ENCODE measurements around the gene ANAPC16. TPM values are rescaled to one million over a fixed set of nuclear protein-coding genes. Genes with fewer than 3 reads are reported as not detected.

The ANAPC16 gene
- total RNA-seq, 1 donor from 2014 or later = 37.0 TPM

GRCh38 chr10:72233621-72234020 lies 17.8 kb downstream of the ANAPC16 start:
- no peak for DNase-seq
- Mint-ChIP-seq H3K27me3 (ENCODE audit: unreplicated experiment) (no peaks in the 10 kb centered on the region), H3K4me1 (ENCODE audit: low read depth, unreplicated experiment) (peaks cover 4% of the 10 kb centered on the region), H3K4me3 (ENCODE audit: unreplicated experiment) (no peak overlapping the region), H3K36me3 (ENCODE audit: unreplicated experiment) (peaks cover 4% of the 10 kb centered on the region), H3K9me3 (ENCODE audit: unreplicated experiment) (no peaks in the 10 kb centered on the region), H3K27ac (ENCODE audit: unreplicated experiment) (no peak overlapping the region)
- TF ChIP-seq CTCF (IDR thresholded peaks at IDR 0.05; ENCODE audit: partially characterized antibody, unreplicated experiment) = no peak

- no peak for TF ChIP-seq CTCF (IDR thresholded peaks at IDR 0.05; ENCODE audit: partially characterized antibody, unreplicated experiment)
- Mint-ChIP-seq H3K9me3 (ENCODE audit: unreplicated experiment) (no peaks in the 10 kb centered on the region), H3K27ac (ENCODE audit: unreplicated experiment) (no peak overlapping the region), H3K27me3 (ENCODE audit: unreplicated experiment) (no peaks in the 10 kb centered on the region), H3K4me3 (ENCODE audit: unreplicated experiment) (no peak overlapping the region), H3K4me1 (ENCODE audit: low read depth, unreplicated experiment) (no peaks in the 10 kb centered on the region), H3K36me3 (ENCODE audit: unreplicated experiment) (peaks cover 4% of the 10 kb centered on the region)
- no peak for DNase-seq
These were observed 18.8 kb downstream of the ANAPC16 start for GRCh38 chr10:72234560-72235095.

- Mint-ChIP-seq H3K4me3 (ENCODE audit: unreplicated experiment) (no peak overlapping the region), H3K27ac (ENCODE audit: unreplicated experiment) (no peak overlapping the region), H3K27me3 (ENCODE audit: unreplicated experiment) (no peaks in the 10 kb centered on the region), H3K9me3 (ENCODE audit: unreplicated experiment) (no peaks in the 10 kb centered on the region), H3K4me1 (ENCODE audit: low read depth, unreplicated experiment) (no peaks in the 10 kb centered on the region), H3K36me3 (ENCODE audit: unreplicated experiment) (peaks cover 3% of the 10 kb centered on the region)
- TF ChIP-seq CTCF (IDR thresholded peaks at IDR 0.05; ENCODE audit: partially characterized antibody, unreplicated experiment) = no peak
- DNase-seq = no peak
These were observed 19.9 kb downstream of the ANAPC16 start for GRCh38 chr10:72235544-72236279.

GRCh38 chr10:72238392-72239175 lies 22.8 kb downstream of the ANAPC16 start:
- H3K27me3 Mint-ChIP-seq (ENCODE audit: unreplicated experiment) = no peaks in the 10 kb centered on the region
- peaks cover 2% of the 10 kb centered on the region for H3K9me3 Mint-ChIP-seq (ENCODE audit: unreplicated experiment)
- H3K4me3 Mint-ChIP-seq (ENCODE audit: unreplicated experiment) = no peak overlapping the region
- no peaks in the 10 kb centered on the region for H3K36me3 Mint-ChIP-seq (ENCODE audit: unreplicated experiment)
- no peak for TF ChIP-seq CTCF (IDR thresholded peaks at IDR 0.05; ENCODE audit: partially characterized antibody, unreplicated experiment)
- H3K27ac Mint-ChIP-seq (ENCODE audit: unreplicated experiment) = no peak overlapping the region
- H3K4me1 Mint-ChIP-seq (ENCODE audit: low read depth, unreplicated experiment) = peaks cover 4% of the 10 kb centered on the region
- no peak for DNase-seq

GRCh38 chr10:72239409-72239808 lies 23.6 kb downstream of the ANAPC16 start:
- TF ChIP-seq CTCF (IDR thresholded peaks at IDR 0.05; ENCODE audit: partially characterized antibody, unreplicated experiment) = no peak
- Mint-ChIP-seq H3K9me3 (ENCODE audit: unreplicated experiment) (peaks cover 2% of the 10 kb centered on the region), H3K27ac (ENCODE audit: unreplicated experiment) (no peak overlapping the region), H3K36me3 (ENCODE audit: unreplicated experiment) (no peaks in the 10 kb centered on the region), H3K4me3 (ENCODE audit: unreplicated experiment) (no peak overlapping the region), H3K4me1 (ENCODE audit: low read depth, unreplicated experiment) (peaks cover 6% of the 10 kb centered on the region), H3K27me3 (ENCODE audit: unreplicated experiment) (no peaks in the 10 kb centered on the region)
- no peak for DNase-seq

Measured in glutamatergic neuron (in vitro differentiated cells).